HCT116 (cell line): ENCODE results near the gene ADAR. TPM values are rescaled to one million over a fixed set of nuclear protein-coding genes. Genes with fewer than 3 reads are reported as not detected.

ENCODE experiments used
- ATAC-seq: fragments of 200-7000 bp; cut with Tn5 transposase; 2 replicates; pipeline ENCODE4 v1.9.1; 2020; ENCODE audit warnings: mild to moderate bottlenecking, moderate library complexity
- BruUV-seq: library from RNA; stranded (reverse); fragments of 400-500 nt; replicated peaks from 2 replicates; lab custom pipeline; 2021; lab: Mats Ljungman, UMichigan
- CTCF ChIA-PET: fragments of 300-600 bp; sonication (Branson Sonifier 250); formaldehyde crosslinking; loops from one replicate; lab custom pipeline; 2021; ENCODE audit warnings: antibody characterized with exemption; lab: Charles Lee
- POLR2A ChIA-PET: fragments of 300-600, 350-600 bp; sonication (Branson Sonifier 250); formaldehyde crosslinking; loops from one replicate; lab custom pipeline; 2021; ENCODE audit warnings: antibody characterized with exemption; lab: Charles Lee
- RAD21 ChIA-PET, 2 experiments: fragments of 300-600 bp; sonication (Branson Sonifier 250); formaldehyde crosslinking; loops; one replicate each; lab custom pipeline; 2023; ENCODE audit warnings: low total read pairs in 2 of 2; ENCODE audit not compliant: uncharacterized antibody in 2 of 2, unreplicated experiment in 2 of 2, low non-redundant PET in 1 of 2; lab: Charles Lee
- DNase-seq: peaks from one replicate; pipeline ENCODE4 v3.0.0-alpha.2; 2010; ENCODE audit warnings: low read depth, low spot score
- H2AFZ ChIP-seq: fragments of 200-600 bp; shearing (Covaris generic), sonication (generic); 2 replicates; pipeline ENCODE4 v1.6.1; 2017; ENCODE audit warnings: low read depth, mixed run types, mixed read lengths, antibody characterized with exemption, low read length; ENCODE audit not compliant: poor library complexity, severe bottlenecking
- H3K27ac ChIP-seq: 2 replicates; pipeline ENCODE4 v1.5.1; 2012; ENCODE audit warnings: low read depth, low read length
- H3K27me3 ChIP-seq: fragments of 200-600 bp; sonication (generic); 2 replicates; pipeline ENCODE4 v1.6.1; 2016; ENCODE audit warnings: mixed run types, low read length, mixed read lengths; ENCODE audit not compliant: insufficient read depth
- H3K36me3 ChIP-seq, 2 experiments: fragments of 200-500 bp in 1 of 2; fragments of 200-600 bp in 1 of 2; sonication (Bioruptor generic) in 1 of 2; sonication (generic) in 1 of 2; 2 replicates each; pipeline versions ENCODE4 v1.5.1 to v1.6.1; 2014 to 2016; ENCODE audit warnings: low read length in 2 of 2, inconsistent platforms in 1 of 2, mixed read lengths in 1 of 2, mixed run types in 1 of 2; ENCODE audit not compliant: insufficient read depth in 2 of 2, control insufficient read depth in 1 of 2
- H3K4me1 ChIP-seq, 2 experiments: fragments of 200-600 bp in 1 of 2; sonication (generic) in 1 of 2; 2 replicates each; pipeline versions ENCODE4 v1.5.1 to v1.6.1; 2012 to 2017; ENCODE audit warnings: low read length in 2 of 2, inconsistent platforms in 1 of 2, mild to moderate bottlenecking in 1 of 2, mixed read lengths in 1 of 2, mixed run types in 1 of 2, moderate library complexity in 1 of 2; ENCODE audit not compliant: insufficient read depth in 2 of 2, control insufficient read depth in 1 of 2
- H3K4me2 ChIP-seq: fragments of 200-600 bp; sonication (generic); 2 replicates; pipeline ENCODE4 v1.6.1; 2017; ENCODE audit warnings: mixed run types, low read length, mixed read lengths
- H3K4me3 ChIP-seq, 2 experiments: fragments of 200-600 bp in 1 of 2; sonication (generic) in 1 of 2; replicated peaks in 1 of 2; 2 replicates each; pipeline ENCODE4 v1.5.1; 2011 to 2016; ENCODE audit warnings: low read length in 2 of 2, control low read depth in 1 of 2, low read depth in 1 of 2, mild to moderate bottlenecking in 1 of 2, mixed read lengths in 1 of 2, mixed run types in 1 of 2
- H3K79me2 ChIP-seq: fragments of 200-600 bp; sonication (generic); 2 replicates; pipeline ENCODE4 v1.6.1; 2017; ENCODE audit warnings: mild to moderate bottlenecking, mixed run types, low read length, moderate library complexity, mixed read lengths; ENCODE audit not compliant: insufficient read depth
- H3K9ac ChIP-seq: fragments of 200-600 bp; sonication (generic); 2 replicates; pipeline ENCODE4 v1.6.1; 2016; ENCODE audit warnings: low read length, mixed read lengths
- H3K9me2 ChIP-seq: fragments of 200-600 bp; sonication (generic), shearing (Covaris generic); 2 replicates; pipeline ENCODE4 v1.6.1; 2017; ENCODE audit warnings: mixed run types, mild to moderate bottlenecking, moderate library complexity; ENCODE audit not compliant: insufficient read depth
- H3K9me3 ChIP-seq, 2 experiments: fragments of 200-500 bp in 1 of 2; fragments of 200-600 bp in 1 of 2; sonication (Bioruptor generic) in 1 of 2; sonication (generic) in 1 of 2; 2 replicates each; pipeline ENCODE4 v1.6.1; 2014 to 2017; ENCODE audit warnings: low read length in 2 of 2, mixed read lengths in 2 of 2, inconsistent platforms in 1 of 2, low read depth in 1 of 2, mild to moderate bottlenecking in 1 of 2, mixed run types in 1 of 2, moderate library complexity in 1 of 2; ENCODE audit not compliant: control insufficient read depth in 1 of 2, insufficient read depth in 1 of 2
- H4K20me1 ChIP-seq: fragments of 200-600 bp; sonication (generic), shearing (Covaris generic); 2 replicates; pipeline ENCODE4 v1.6.1; 2017; ENCODE audit warnings: mixed run types, mild to moderate bottlenecking, moderate library complexity; ENCODE audit not compliant: insufficient read depth
- CBX3 ChIP-seq: IDR thresholded peaks from 2 replicates; pipeline ENCODE4 v1.6.1; 2012; ENCODE audit warnings: low read depth
- CEBPB ChIP-seq: IDR thresholded peaks from 2 replicates; pipeline ENCODE4 v1.6.1; 2012; ENCODE audit warnings: low read depth
- EGR1 ChIP-seq: IDR thresholded peaks from 2 replicates; pipeline ENCODE4 v1.6.1; 2012; ENCODE audit warnings: low read depth
- ELF1 ChIP-seq: IDR thresholded peaks from 2 replicates; pipeline ENCODE4 v1.6.1; 2012; ENCODE audit warnings: low read depth, borderline replicate concordance
- EZH2 ChIP-seq: fragments of 200-600 bp; sonication (generic); IDR thresholded peaks from 2 replicates; pipeline ENCODE4 v1.6.1; 2017; ENCODE audit warnings: antibody characterized with exemption, mixed run types
- EZH2phosphoT487 ChIP-seq: fragments of 200-600 bp; IDR thresholded peaks from 2 replicates; pipeline ENCODE4 v1.6.1; 2018; ENCODE audit warnings: antibody characterized with exemption, borderline replicate concordance
- MAX ChIP-seq: IDR thresholded peaks from 2 replicates; pipeline ENCODE4 v1.6.1; 2012
- RAD21 ChIP-seq: IDR thresholded peaks from 2 replicates; pipeline ENCODE4 v1.6.1; 2012; ENCODE audit warnings: low read depth, mild to moderate bottlenecking
- REST ChIP-seq: IDR thresholded peaks from 2 replicates; pipeline ENCODE4 v1.6.1; 2012; ENCODE audit warnings: low read depth
- SIN3A ChIP-seq: IDR thresholded peaks from 2 replicates; pipeline ENCODE4 v1.6.1; 2012; ENCODE audit warnings: low read depth
- TCF7L2 ChIP-seq: IDR thresholded peaks from 2 replicates; pipeline ENCODE4 v1.7.0; 2011; ENCODE audit warnings: borderline replicate concordance, inconsistent platforms; ENCODE audit not compliant: insufficient read depth, insufficient read length; ENCODE audit errors: extremely low read depth
- YY1 ChIP-seq: IDR thresholded peaks from 2 replicates; pipeline ENCODE4 v1.6.1; 2011; ENCODE audit warnings: low read length, low read depth, moderate library complexity, mild to moderate bottlenecking; ENCODE audit not compliant: insufficient replicate concordance; ENCODE audit errors: extremely low read depth
- ZFX ChIP-seq: fragments of 450-650 bp; IDR thresholded peaks from 2 replicates; pipeline ENCODE4 v1.6.1; 2017
- ZNF274 ChIP-seq: fragments of 200-500 bp; sonication (Bioruptor generic); IDR thresholded peaks from 2 replicates; pipeline ENCODE4 v1.6.1; 2014; ENCODE audit warnings: mild to moderate bottlenecking, low read depth, low read length, inconsistent platforms
- intact Hi-C: fragments of 100-400 bp; cut with micrococcal nuclease; formaldehyde crosslinking; loops from 2 replicates; pipeline ENCODE4 v1.10.0; 2022
- total RNA-seq: library from RNA; stranded (reverse); gene quantifications from one replicate; pipeline ENCODE4 v1.2.1, GENCODE V29; 2021; ENCODE audit not compliant: unreplicated experiment

ADAR gene
- total RNA-seq, 1 experiment from 2014 or later: 169 TPM

GRCh38 chr1:154586231-154586630 is 21.8 kb downstream of the ADAR start (continued):
- TF ChIP-seq REST (no peak), MAX (no peak), TCF7L2 (no peak), YY1 (no peak), EZH2 (no peak), ZNF274 (no peak), CBX3 (no peak)

GRCh38 chr1:154584267-154584994 is 23.6 kb downstream of the ADAR start:
- no peak for DNase-seq
- H3K27me3 ChIP-seq: no peaks in the 10 kb centered on the region
- no peaks in the 10 kb centered on the region for H3K9me2 ChIP-seq
- intact Hi-C loops: no loop called here
- no peak overlapping the region for H3K9ac ChIP-seq
- H2AFZ ChIP-seq: no peak overlapping the region
- H3K36me3 ChIP-seq: peaks cover 78 to 89% of the 10 kb centered on the region in 2 experiments
- no peak overlapping the region for H3K4me3 ChIP-seq
- H3K27ac ChIP-seq: no peak overlapping the region
- H3K4me2 ChIP-seq: no peak overlapping the region
- no peak for ATAC-seq
- RAD21 ChIA-PET: no interaction called here
- TF ChIP-seq CEBPB (no peak), RAD21 (no peak), ZFX (no peak), REST (no peak), EGR1 (no peak), EZH2phosphoT487 (no peak), ELF1 (no peak), ZNF274 (no peak), EZH2 (no peak), SIN3A (no peak)
- TF ChIP-seq, all 23 proteins: peak for 0
- Histone ChIP-seq H3K4me1 (no peaks in the 10 kb centered on the region), H3K9me3 (no peaks in the 10 kb centered on the region), H4K20me1 (no peaks in the 10 kb centered on the region), H3K79me2 (no peaks in the 10 kb centered on the region)
- ChIA-PET CTCF (no interaction called here), POLR2A (no interaction called here)
- BruUV-seq: no TSS peak
